Osteoblast (primary cell): ENCODE data around the gene CHDH. TPM values are rescaled to one million over a fixed set of nuclear protein-coding genes. Genes with fewer than 3 reads are reported as not detected.

Experiments used
- DNase-seq: peaks from one replicate; pipeline ENCODE4 v3.0.0; 2011; ENCODE audit warnings: low spot score, mixed read lengths; ENCODE audit not compliant: insufficient read length; ENCODE audit errors: missing footprints
- H2AFZ ChIP-seq: 2 replicates; pipeline ENCODE4 v1.6.0; 2011; ENCODE audit warnings: mild to moderate bottlenecking, low read length
- H3K27ac ChIP-seq: 2 replicates; pipeline ENCODE4 v1.5.1; 2011; ENCODE audit warnings: mild to moderate bottlenecking, low read depth, low read length, moderate library complexity
- H3K27me3 ChIP-seq: 2 replicates; pipeline ENCODE4 v1.6.0; 2012; ENCODE audit warnings: mild to moderate bottlenecking, control low read depth, inconsistent platforms, low read length, moderate library complexity; ENCODE audit not compliant: insufficient read depth
- H3K36me3 ChIP-seq: 2 replicates; pipeline ENCODE4 v1.5.1; 2011; ENCODE audit warnings: mild to moderate bottlenecking, low read length, control low read depth, moderate library complexity; ENCODE audit not compliant: insufficient read depth
- H3K4me1 ChIP-seq: 2 replicates; pipeline ENCODE4 v1.5.1; 2011; ENCODE audit warnings: mild to moderate bottlenecking, low read length, control low read depth, moderate library complexity; ENCODE audit not compliant: insufficient read depth
- H3K4me2 ChIP-seq: 2 replicates; pipeline ENCODE4 v1.6.0; 2011; ENCODE audit warnings: mild to moderate bottlenecking, low read length; ENCODE audit not compliant: insufficient read depth
- H3K4me3 ChIP-seq: fragments of 200-600 bp; sonication (generic); 3 replicates; pipeline ENCODE4 v1.5.1; 2012; ENCODE audit warnings: mild to moderate bottlenecking, low read length, inconsistent platforms; ENCODE audit not compliant: insufficient read depth
- H3K79me2 ChIP-seq: 2 replicates; pipeline ENCODE4 v1.6.0; 2012; ENCODE audit warnings: mild to moderate bottlenecking, low read length, control low read depth, inconsistent platforms; ENCODE audit not compliant: insufficient read depth
- H3K9me3 ChIP-seq: 2 replicates; pipeline ENCODE4 v1.5.1; 2011; ENCODE audit warnings: low read depth, low read length, control low read depth
- H4K20me1 ChIP-seq: 2 replicates; pipeline ENCODE4 v1.6.0; 2012; ENCODE audit warnings: mild to moderate bottlenecking, low read length, control low read depth; ENCODE audit not compliant: insufficient read depth
- total RNA-seq: library from RNA; depleted of rRNA; stranded (reverse); fragments of >200 nt; gene quantifications from 2 replicates; pipeline ENCODE4 v1.2.3, GENCODE V29; 2012
- TF ChIP-seq, protein P1 (sequence below): IDR thresholded peaks from 2 replicates; pipeline ENCODE4 v1.5.1; 2011; ENCODE audit warnings: mild to moderate bottlenecking, low read depth, low read length, moderate library complexity; ENCODE audit errors: extremely low read depth

Gene CHDH
- total RNA-seq, 1 donor, result 0.72 TPM

DNA sequence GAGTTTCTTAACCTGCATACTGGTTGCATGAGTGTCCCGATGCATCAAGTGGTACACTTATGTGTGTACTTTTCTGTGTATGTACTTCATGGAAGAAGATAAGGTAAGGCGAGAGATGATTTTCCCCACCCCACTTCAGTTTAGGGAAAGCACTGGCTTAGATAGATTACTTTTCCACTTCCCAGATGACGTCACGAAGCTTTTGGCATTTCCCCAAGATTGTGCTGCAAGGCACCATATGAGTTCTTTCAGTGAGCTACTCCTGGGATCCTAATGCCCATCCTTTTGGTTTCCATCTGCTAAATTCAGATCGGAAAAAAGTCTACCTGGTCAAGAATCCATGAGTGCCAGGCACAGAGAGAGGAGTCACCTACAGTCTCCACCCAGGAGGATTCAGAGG is 4.7 kb upstream of the CHDH start:
- H3K9me3 ChIP-seq, result no peaks in the 10 kb centered on the region
- no peak overlapping the region for H3K4me3 ChIP-seq
- DNase-seq, result no peak
- TF ChIP-seq, protein P1, sequence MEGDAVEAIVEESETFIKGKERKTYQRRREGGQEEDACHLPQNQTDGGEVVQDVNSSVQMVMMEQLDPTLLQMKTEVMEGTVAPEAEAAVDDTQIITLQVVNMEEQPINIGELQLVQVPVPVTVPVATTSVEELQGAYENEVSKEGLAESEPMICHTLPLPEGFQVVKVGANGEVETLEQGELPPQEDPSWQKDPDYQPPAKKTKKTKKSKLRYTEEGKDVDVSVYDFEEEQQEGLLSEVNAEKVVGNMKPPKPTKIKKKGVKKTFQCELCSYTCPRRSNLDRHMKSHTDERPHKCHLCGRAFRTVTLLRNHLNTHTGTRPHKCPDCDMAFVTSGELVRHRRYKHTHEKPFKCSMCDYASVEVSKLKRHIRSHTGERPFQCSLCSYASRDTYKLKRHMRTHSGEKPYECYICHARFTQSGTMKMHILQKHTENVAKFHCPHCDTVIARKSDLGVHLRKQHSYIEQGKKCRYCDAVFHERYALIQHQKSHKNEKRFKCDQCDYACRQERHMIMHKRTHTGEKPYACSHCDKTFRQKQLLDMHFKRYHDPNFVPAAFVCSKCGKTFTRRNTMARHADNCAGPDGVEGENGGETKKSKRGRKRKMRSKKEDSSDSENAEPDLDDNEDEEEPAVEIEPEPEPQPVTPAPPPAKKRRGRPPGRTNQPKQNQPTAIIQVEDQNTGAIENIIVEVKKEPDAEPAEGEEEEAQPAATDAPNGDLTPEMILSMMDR, result no peak
- H3K27ac ChIP-seq, result no peak overlapping the region
- no peaks in the 10 kb centered on the region for H4K20me1 ChIP-seq
- H3K4me1 ChIP-seq, result peaks cover 4% of the 10 kb centered on the region
- H3K4me2 ChIP-seq, result no peak overlapping the region
- no peaks in the 10 kb centered on the region for H3K36me3 ChIP-seq
- H3K27me3 ChIP-seq, result peaks cover 28% of the 10 kb centered on the region
- no peaks in the 10 kb centered on the region for H3K79me2 ChIP-seq
- H2AFZ ChIP-seq, result no peak overlapping the region

DNA sequence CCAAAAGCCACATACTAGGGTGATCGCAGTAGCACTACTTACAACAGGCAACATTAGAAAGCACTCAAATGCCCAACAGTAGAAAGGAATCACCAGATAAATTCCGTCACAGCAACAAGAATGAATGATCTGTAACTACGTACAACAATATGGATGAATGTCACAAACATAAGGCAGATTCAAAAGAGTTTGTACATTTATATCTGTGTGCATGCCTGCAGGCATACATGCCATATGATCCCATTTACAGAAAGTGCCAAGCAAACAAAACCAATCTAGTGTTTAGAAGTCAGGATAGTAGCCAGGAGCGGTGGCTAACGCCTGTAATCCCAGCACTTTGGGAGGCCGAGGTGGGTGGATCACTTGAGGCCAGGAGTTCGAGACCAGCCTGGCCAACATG is 3.7 kb upstream of the CHDH start:
- DNase-seq, result no peak
- H2AFZ ChIP-seq, result no peak overlapping the region
- no peaks in the 10 kb centered on the region for H3K9me3 ChIP-seq
- peaks cover 4% of the 10 kb centered on the region for H3K4me1 ChIP-seq
- peaks cover 35% of the 10 kb centered on the region for H3K27me3 ChIP-seq
- H3K4me3 ChIP-seq, result no peak overlapping the region
- no peaks in the 10 kb centered on the region for H4K20me1 ChIP-seq
- H3K4me2 ChIP-seq, result no peak overlapping the region
- TF ChIP-seq, protein P1, result no peak
- no peak overlapping the region for H3K27ac ChIP-seq
- H3K36me3 ChIP-seq, result no peaks in the 10 kb centered on the region
- no peaks in the 10 kb centered on the region for H3K79me2 ChIP-seq

DNA sequence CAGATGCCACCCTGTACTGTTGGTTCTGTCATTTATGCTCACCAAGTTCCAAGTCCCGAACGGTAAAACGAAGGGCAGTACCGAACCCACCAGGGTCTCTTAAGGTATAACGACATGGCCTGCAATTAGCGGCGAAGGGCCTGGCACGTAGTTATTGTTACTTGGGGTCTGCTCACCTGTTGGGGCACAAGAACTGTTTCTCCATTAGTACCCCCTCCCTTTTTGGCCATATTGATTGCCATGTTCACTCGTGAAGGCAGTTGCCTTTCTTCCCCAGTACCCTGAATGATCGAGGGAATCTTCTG is 584 bp upstream of the CHDH start:
- Histone ChIP-seq H2AFZ (no peak overlapping the region), H3K4me3 (no peak overlapping the region), H3K4me2 (peak overlapping the region; percentile 83)

DNA sequence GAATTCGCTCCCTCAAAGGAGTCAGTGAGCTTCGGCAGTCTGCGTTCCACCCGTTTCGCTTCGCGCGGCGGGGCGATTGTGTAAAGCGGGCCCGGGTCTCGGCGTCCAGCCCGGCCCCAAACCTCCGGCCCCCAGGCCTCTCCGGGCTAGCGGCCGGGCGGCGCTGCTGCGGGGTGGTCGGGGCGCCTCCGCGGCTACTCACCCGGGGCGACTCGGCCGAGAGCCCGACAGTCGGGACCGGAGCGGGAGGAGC is 412 bp downstream of the CHDH start:
- TF ChIP-seq, protein P1, result no peak
- Histone ChIP-seq H3K27ac (no peak overlapping the region), H3K4me3 (peak overlapping the region; percentile 73)

More for the DNA sequence above, 584 bp upstream of the CHDH start:
- H4K20me1 ChIP-seq, result no peaks in the 10 kb centered on the region
- DNase-seq, result no peak
- H3K27ac ChIP-seq, result no peak overlapping the region
- peaks cover 38% of the 10 kb centered on the region for H3K27me3 ChIP-seq
- no peaks in the 10 kb centered on the region for H3K9me3 ChIP-seq
- H3K4me1 ChIP-seq, result peaks cover 4% of the 10 kb centered on the region
- H3K79me2 ChIP-seq, result no peaks in the 10 kb centered on the region
- H3K36me3 ChIP-seq, result no peaks in the 10 kb centered on the region
- TF ChIP-seq, protein P1, result no peak

More for the DNA sequence above, 412 bp downstream of the CHDH start:
- H3K79me2 ChIP-seq, result no peaks in the 10 kb centered on the region
- DNase-seq, result no peak
- peaks cover 38% of the 10 kb centered on the region for H3K27me3 ChIP-seq
- H3K4me2 ChIP-seq, result peak overlapping the region; percentile 83
- no peaks in the 10 kb centered on the region for H4K20me1 ChIP-seq
- peak overlapping the region; percentile 88 for H2AFZ ChIP-seq
- H3K9me3 ChIP-seq, result no peaks in the 10 kb centered on the region
- H3K36me3 ChIP-seq, result no peaks in the 10 kb centered on the region
- peaks cover 4% of the 10 kb centered on the region for H3K4me1 ChIP-seq
